ENCODE measurements around the gene ERCC1. TPM values are rescaled to one million over a fixed set of nuclear protein-coding genes. Genes with fewer than 3 reads are reported as not detected.
A peak's percentile ranks its signal among the peaks of the same experiment; 100 is the strongest.

ERCC1 gene
- total RNA-seq, 1 donor from 2014 or later = 77.9 TPM

DNA sequence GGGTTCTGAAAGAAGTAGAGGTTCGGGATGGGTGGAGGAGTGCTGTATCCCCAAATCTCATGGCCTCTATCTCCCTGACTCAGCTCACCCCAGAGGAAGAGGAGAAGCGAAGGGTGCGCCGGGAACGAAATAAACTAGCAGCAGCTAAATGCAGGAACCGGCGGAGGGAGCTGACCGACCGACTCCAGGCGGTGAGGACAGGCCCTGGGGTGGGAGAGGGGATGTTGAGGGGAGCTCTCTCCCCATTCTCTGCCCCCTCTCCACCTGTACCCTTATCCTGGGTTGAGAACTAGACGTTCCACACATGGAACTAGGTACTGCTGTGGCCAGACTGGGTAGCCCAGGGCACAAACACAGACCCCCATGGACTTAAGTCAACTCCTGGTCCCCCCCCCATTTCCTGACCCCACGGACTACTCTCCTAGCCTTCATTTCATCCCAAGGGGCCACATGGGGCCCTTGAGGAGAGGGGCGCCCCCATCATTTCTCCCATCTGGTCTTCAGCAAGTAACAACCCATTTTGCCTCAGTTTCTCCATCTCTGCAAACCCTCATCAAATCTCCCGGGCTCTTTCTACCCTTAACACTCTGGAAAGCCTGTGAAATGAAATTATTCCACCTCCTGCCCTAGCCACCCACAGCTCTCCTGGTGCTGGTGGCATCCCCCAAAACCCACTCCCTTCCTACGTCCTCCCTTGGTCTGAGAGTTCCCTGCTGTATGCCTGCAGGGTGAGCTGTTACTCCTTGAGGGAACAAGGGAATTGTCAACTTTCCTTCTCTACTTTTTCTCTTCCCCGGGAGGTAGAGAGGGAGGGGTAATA is 47.6 kb upstream of the ERCC1 start:
- H3K4me3 Mint-ChIP-seq (ENCODE audit: unreplicated experiment) = peak overlapping the region; percentile 35
- H3K27ac Mint-ChIP-seq (ENCODE audit: unreplicated experiment) = peak overlapping the region; percentile 32
- TF ChIP-seq, protein P1, sequence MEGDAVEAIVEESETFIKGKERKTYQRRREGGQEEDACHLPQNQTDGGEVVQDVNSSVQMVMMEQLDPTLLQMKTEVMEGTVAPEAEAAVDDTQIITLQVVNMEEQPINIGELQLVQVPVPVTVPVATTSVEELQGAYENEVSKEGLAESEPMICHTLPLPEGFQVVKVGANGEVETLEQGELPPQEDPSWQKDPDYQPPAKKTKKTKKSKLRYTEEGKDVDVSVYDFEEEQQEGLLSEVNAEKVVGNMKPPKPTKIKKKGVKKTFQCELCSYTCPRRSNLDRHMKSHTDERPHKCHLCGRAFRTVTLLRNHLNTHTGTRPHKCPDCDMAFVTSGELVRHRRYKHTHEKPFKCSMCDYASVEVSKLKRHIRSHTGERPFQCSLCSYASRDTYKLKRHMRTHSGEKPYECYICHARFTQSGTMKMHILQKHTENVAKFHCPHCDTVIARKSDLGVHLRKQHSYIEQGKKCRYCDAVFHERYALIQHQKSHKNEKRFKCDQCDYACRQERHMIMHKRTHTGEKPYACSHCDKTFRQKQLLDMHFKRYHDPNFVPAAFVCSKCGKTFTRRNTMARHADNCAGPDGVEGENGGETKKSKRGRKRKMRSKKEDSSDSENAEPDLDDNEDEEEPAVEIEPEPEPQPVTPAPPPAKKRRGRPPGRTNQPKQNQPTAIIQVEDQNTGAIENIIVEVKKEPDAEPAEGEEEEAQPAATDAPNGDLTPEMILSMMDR (IDR thresholded peaks at IDR 0.05) = no peak
- H3K4me1 Mint-ChIP-seq (ENCODE audit: low read depth) = peaks cover 29% of the 10 kb centered on the region
- H3K27me3 Mint-ChIP-seq (ENCODE audit: low read depth) = no peaks in the 10 kb centered on the region
- no peak for DNase-seq (ENCODE audit: low spot score)
- peaks cover 8% of the 10 kb centered on the region for H3K36me3 Mint-ChIP-seq (ENCODE audit: low read depth)
- H3K9me3 Mint-ChIP-seq (ENCODE audit: low read depth) = no peaks in the 10 kb centered on the region

DNA sequence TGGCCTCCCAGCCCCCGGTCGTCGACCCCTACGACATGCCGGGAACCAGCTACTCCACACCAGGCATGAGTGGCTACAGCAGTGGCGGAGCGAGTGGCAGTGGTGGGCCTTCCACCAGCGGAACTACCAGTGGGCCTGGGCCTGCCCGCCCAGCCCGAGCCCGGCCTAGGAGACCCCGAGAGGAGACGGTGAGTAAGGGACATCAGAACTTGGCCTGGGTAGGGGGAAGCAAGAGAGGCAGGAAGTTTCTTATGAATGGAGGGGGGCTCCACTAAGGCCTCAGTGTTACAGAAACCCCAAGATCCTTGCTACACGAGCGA is 47.0 kb upstream of the ERCC1 start:
- DNase-seq (ENCODE audit: low spot score) = no peak
- no peaks in the 10 kb centered on the region for H3K9me3 Mint-ChIP-seq (ENCODE audit: low read depth)

DNA sequence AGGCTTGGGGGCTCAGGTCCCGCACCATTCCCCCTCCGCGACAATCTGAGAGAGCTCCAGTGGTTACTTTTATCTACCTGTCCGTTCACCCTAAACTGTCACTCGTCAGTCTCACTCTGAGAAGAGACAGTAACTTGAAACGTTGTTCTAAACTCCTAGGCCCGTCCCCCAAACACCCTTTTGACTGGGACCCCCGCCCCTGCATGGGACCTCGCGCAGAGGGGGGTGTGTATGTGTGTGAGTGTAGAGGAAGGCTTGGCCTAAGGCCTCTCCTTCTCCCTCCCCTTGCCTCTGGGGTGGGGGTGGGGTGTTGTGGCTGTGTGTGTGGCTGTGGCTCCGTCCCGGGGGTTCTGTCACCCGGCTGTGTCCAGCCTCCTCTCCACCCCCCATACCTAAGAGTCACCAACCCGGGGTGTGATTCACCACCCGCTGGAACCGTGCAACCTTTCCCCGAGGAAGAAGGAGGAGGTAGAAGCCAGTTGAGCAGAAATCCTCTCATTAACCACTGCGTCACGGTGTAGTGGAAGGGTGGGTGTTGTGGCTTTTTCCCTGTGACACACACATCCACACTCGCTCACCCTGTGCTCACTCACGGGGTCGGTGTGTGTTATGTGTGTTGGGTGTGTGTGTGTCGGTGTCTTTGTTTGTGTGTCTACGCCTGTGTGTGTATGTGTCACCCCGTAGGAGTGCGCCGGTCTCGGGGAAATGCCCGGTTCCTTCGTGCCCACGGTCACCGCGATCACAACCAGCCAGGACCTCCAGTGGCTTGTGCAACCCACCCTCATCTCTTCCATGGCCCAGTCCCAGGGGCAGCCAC is 46.4 kb upstream of the ERCC1 start:
- peaks cover 8% of the 10 kb centered on the region for H3K36me3 Mint-ChIP-seq (ENCODE audit: low read depth)
- peak overlapping the region; percentile 89 for H3K4me3 Mint-ChIP-seq (ENCODE audit: unreplicated experiment)
- H3K27ac Mint-ChIP-seq (ENCODE audit: unreplicated experiment) = peak overlapping the region; percentile 97
- TF ChIP-seq, protein P1 (IDR thresholded peaks at IDR 0.05) = no peak
- no peaks in the 10 kb centered on the region for H3K9me3 Mint-ChIP-seq (ENCODE audit: low read depth)
- H3K4me1 Mint-ChIP-seq (ENCODE audit: low read depth) = peaks cover 29% of the 10 kb centered on the region
- no peak for DNase-seq (ENCODE audit: low spot score)
- H3K27me3 Mint-ChIP-seq (ENCODE audit: low read depth) = no peaks in the 10 kb centered on the region

More for the DNA sequence above, 47.0 kb upstream of the ERCC1 start:
- peaks cover 8% of the 10 kb centered on the region for H3K36me3 Mint-ChIP-seq (ENCODE audit: low read depth)
- no peaks in the 10 kb centered on the region for H3K27me3 Mint-ChIP-seq (ENCODE audit: low read depth)
- peaks cover 29% of the 10 kb centered on the region for H3K4me1 Mint-ChIP-seq (ENCODE audit: low read depth)
- H3K27ac Mint-ChIP-seq (ENCODE audit: unreplicated experiment) = peak overlapping the region; percentile 32
- TF ChIP-seq, protein P1 (IDR thresholded peaks at IDR 0.05) = no peak
- peak overlapping the region; percentile 89 for H3K4me3 Mint-ChIP-seq (ENCODE audit: unreplicated experiment)

DNA sequence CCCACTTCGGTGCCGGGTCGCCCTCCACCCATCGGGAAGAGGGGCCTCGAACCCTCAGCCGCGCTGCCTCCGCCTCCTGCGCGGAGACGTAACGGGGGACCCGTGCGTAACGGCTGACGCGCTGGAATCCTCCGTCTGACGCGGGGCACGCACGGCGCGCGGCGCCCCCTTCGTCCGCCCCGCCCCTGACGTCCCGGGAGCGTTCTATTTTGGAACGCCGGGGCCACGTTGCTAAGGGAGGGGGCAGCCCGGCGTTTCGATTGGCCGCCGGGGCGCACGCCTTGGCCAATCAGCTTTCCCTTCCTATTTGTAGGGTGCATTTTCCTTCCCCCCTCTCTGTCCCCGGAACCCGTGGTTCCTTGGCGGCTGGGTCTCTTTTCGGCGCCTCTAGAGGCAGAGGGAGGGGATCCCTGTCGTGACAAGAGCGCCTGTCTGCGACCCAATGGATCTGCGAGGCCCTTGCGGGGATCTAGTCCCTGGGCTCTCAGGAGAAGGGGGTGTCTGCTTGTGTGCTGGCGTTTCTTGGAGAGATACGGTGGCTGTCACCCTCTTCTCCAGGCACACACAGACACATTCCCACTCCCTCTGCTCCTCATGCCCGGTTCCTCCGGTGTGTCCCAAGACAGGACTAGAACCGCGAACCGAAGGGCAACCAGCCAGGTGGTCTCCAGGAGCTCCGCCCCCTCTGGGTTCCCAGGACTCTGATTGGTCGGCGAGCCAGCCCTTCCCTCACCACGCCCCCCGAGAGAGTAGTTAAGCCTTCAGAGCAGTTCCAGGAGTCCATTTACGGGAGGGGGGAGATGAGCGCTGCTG is 45.6 kb upstream of the ERCC1 start:
- H3K9me3 Mint-ChIP-seq (ENCODE audit: low read depth) = no peaks in the 10 kb centered on the region
- H3K4me1 Mint-ChIP-seq (ENCODE audit: low read depth) = peaks cover 29% of the 10 kb centered on the region
- peak; percentile 97 for DNase-seq (ENCODE audit: low spot score)
- peaks cover 8% of the 10 kb centered on the region for H3K36me3 Mint-ChIP-seq (ENCODE audit: low read depth)
- TF ChIP-seq, protein P1 (IDR thresholded peaks at IDR 0.05) = peak; percentile 9
- peak overlapping the region; percentile 97 for H3K27ac Mint-ChIP-seq (ENCODE audit: unreplicated experiment)
- H3K27me3 Mint-ChIP-seq (ENCODE audit: low read depth) = no peaks in the 10 kb centered on the region
- peak overlapping the region; percentile 89 for H3K4me3 Mint-ChIP-seq (ENCODE audit: unreplicated experiment)

DNA sequence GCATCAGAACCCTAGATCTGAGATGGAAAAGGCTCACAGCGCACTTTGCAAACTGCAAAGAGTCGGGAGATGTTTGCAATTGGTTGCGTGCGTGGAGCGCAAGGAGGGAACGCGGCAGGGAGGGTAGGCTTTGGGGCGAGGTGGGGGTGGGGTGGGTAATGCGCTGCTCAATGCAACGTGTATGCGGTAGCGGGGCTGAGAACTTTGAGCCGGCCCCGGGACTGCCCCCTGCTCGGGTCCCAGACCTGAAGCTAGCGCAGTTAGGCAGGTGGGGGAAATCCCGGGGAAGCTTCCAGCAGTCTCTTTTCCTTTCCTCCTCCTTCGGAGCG is 45.0 kb upstream of the ERCC1 start:
- Mint-ChIP-seq H3K4me1 (ENCODE audit: low read depth) (peaks cover 29% of the 10 kb centered on the region), H3K27ac (ENCODE audit: unreplicated experiment) (peak overlapping the region; percentile 97), H3K36me3 (ENCODE audit: low read depth) (peaks cover 7% of the 10 kb centered on the region), H3K9me3 (ENCODE audit: low read depth) (no peaks in the 10 kb centered on the region), H3K27me3 (ENCODE audit: low read depth) (no peaks in the 10 kb centered on the region), H3K4me3 (ENCODE audit: unreplicated experiment) (peak overlapping the region; percentile 89)
- TF ChIP-seq, protein P1 (IDR thresholded peaks at IDR 0.05) = no peak
- DNase-seq (ENCODE audit: low spot score) = no peak

All from chondrocyte (in vitro differentiated cells).